Activated naive CD8-positive, alpha-beta T cell treated with anti-CD3 and anti-CD28 coated beads for 36 hours (primary cell): ENCODE measurements around the gene ENO2. TPM values are rescaled to one million over a fixed set of nuclear protein-coding genes. Genes with fewer than 3 reads are reported as not detected.
A peak's percentile ranks its signal among the peaks of the same experiment; 100 is the strongest.
"Not testable (repeated sequence)": the region's sequence is repeated elsewhere in the genome, so short reads cannot be mapped to it uniquely, and the experiment has no call there.

ENCODE experiments used
- DNase-seq: peaks from one replicate; pipeline ENCODE4 v3.0.0; 2021
- H3K27ac Mint-ChIP-seq: one replicate; pipeline ENCODE4 v1.8.0; 2022; ENCODE audit warnings: mild to moderate bottlenecking, moderate library complexity, mixed read lengths
- H3K27me3 Mint-ChIP-seq: one replicate; pipeline ENCODE4 v1.8.0; 2022; ENCODE audit warnings: mild to moderate bottlenecking, mixed read lengths
- H3K36me3 Mint-ChIP-seq: one replicate; pipeline ENCODE4 v1.8.0; 2021; ENCODE audit warnings: mild to moderate bottlenecking, mixed read lengths
- H3K4me1 Mint-ChIP-seq: one replicate; pipeline ENCODE4 v1.8.0; 2021; ENCODE audit warnings: mixed read lengths
- H3K4me3 Mint-ChIP-seq: one replicate; pipeline ENCODE4 v1.8.0; 2022; ENCODE audit warnings: mild to moderate bottlenecking, moderate library complexity, mixed read lengths
- H3K9me3 Mint-ChIP-seq: one replicate; pipeline ENCODE4 v1.8.0; 2022; ENCODE audit warnings: mixed read lengths
- total RNA-seq, 2 experiments: library from RNA; stranded (reverse); gene quantifications; one replicate each; pipeline ENCODE4 v1.2.3, GENCODE V29; 2021

ENO2 gene
- total RNA-seq, 2 experiments from 2014 or later: 140 to 141 TPM

GRCh38 chr12:6873094-6874014 lies 41.0 kb upstream of the ENO2 start, which contains the start of gene SPSB2:
Gene SPSB2 (minus strand): TSS chr12:6873303. CDS start chr12:6872901, 402 bp downstream.
- Mint-ChIP-seq H3K9me3 (no peaks in the 10 kb centered on the region), H3K27ac (peak within 1 kb of the TSS; percentile 95), H3K36me3 (peaks cover 59% of the 10 kb centered on the region), H3K4me3 (peak within 1 kb of the TSS; percentile 90), H3K27me3 (no peaks in the 10 kb centered on the region), H3K4me1 (peaks cover 48% of the 10 kb centered on the region)
- DNase-seq: peak; percentile 100

- not testable (repeated sequence) for DNase-seq, H3K9me3 Mint-ChIP-seq, H3K27me3 Mint-ChIP-seq
- peak overlapping the region; percentile 79 for H3K27ac Mint-ChIP-seq
- H3K4me3 Mint-ChIP-seq: peak overlapping the region; percentile 90
- H3K4me1 Mint-ChIP-seq: peaks cover 42% of the 10 kb centered on the region
- H3K36me3 Mint-ChIP-seq: peaks cover 53% of the 10 kb centered on the region
These were observed 40.4 kb upstream of the ENO2 start for GRCh38 chr12:6874015-6874368.

- not testable (repeated sequence) for H3K9me3 Mint-ChIP-seq, H3K4me3 Mint-ChIP-seq, H3K27me3 Mint-ChIP-seq, DNase-seq, H3K4me1 Mint-ChIP-seq
- Mint-ChIP-seq H3K27ac (peak overlapping the region; percentile 42), H3K36me3 (peaks cover 17% of the 10 kb centered on the region)
These were observed 34.6 kb upstream of the ENO2 start for GRCh38 chr12:6879824-6880223.

- no peak for DNase-seq
- H3K27ac Mint-ChIP-seq: no peak overlapping the region
- peaks cover 5% of the 10 kb centered on the region for H3K36me3 Mint-ChIP-seq
These were observed 31.1 kb upstream of the ENO2 start for GRCh38 chr12:6883252-6883651.

DNA sequence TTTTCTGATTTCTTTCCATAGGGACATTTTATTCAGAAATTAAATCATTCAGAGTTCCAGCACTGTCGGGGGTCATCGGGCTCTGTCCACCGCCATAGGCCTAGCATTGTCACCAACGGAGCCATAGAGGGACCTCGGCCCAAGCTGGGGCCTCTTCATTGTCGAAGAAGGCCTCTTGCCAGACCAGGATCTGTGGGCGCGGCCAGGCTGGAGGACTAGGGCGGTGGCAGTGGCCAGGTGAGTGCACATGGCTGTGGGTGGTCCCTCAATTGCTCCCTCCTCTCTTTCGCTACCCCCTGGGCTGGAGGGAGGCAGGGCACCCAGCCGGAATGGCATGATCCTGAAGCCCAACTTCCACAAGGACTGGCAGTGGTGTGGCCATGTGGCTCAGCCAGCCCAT lies 30.7 kb upstream of the ENO2 start:
- H3K27me3 Mint-ChIP-seq: no peaks in the 10 kb centered on the region
- no peak for DNase-seq
- no peaks in the 10 kb centered on the region for H3K4me1 Mint-ChIP-seq
- no peaks in the 10 kb centered on the region for H3K9me3 Mint-ChIP-seq
- H3K27ac Mint-ChIP-seq: no peak overlapping the region
- peaks cover 5% of the 10 kb centered on the region for H3K36me3 Mint-ChIP-seq
- H3K4me3 Mint-ChIP-seq: no peak overlapping the region

More at GRCh38 chr12:6883252-6883651, 31.1 kb upstream of the ENO2 start:
- no peaks in the 10 kb centered on the region for H3K27me3 Mint-ChIP-seq
- no peaks in the 10 kb centered on the region for H3K4me1 Mint-ChIP-seq
- H3K4me3 Mint-ChIP-seq: no peak overlapping the region
- no peaks in the 10 kb centered on the region for H3K9me3 Mint-ChIP-seq

DNA sequence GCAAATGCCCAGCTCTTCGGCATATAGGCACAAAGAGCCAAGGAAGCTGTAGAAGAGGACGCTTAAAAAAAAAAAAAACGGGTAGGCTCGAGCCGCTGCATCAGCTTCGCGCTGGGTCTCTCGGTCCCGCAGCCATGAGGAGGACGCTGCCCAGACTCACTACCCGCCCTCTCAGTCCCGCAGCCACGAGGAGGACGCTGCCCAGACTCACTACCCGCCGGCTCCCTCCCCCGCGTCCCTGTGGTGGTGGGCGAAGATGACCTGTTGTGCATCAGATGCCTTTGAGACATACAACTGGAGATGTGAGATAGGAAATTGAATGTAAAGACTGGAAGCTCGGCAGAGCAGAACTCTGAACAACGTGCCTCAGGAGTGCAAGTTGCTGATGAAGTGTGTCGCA lies 29.8 kb upstream of the ENO2 start:
- Mint-ChIP-seq H3K9me3 (no peaks in the 10 kb centered on the region), H3K27me3 (no peaks in the 10 kb centered on the region), H3K4me3 (no peak overlapping the region), H3K36me3 (peaks cover 5% of the 10 kb centered on the region), H3K4me1 (no peaks in the 10 kb centered on the region), H3K27ac (no peak overlapping the region)
- no peak for DNase-seq

DNA sequence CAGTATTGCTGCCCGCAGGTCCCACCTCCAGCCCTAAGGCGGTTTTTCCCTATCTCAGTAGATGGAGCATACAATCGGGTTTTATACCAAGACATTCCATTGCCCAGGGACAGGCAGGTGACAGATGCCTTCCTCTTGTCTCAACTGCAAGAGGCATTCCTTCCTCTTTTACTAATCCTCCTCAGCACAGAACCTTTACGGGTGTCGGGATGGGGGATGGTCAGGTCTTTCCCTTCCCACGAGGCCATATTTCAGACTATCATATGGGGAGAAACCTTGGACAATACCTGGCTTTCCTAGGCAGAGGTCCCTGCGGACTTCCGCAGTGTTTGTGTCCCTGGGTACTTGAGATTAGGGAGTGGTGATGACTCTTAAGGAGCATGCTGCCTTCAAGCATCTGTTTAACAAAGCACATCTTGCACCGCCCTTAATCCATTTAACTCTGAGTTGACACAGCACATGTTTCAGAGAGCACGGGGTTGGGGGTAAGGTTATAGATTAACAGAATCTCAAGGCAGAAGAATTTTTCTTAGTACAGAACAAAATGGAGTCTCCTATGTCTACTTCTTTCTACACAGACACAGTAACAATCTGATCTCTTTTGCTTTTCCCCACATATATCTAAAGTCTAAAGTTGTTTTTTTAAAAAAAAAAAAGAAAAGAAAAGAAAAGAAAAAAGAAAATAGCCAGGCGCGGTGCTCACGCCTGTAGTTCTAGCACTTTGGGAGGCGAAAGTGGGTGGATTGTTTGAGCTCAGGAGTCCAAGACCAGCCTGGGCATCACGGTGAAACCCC lies 28.0 kb upstream of the ENO2 start:
- not testable (repeated sequence) for H3K27ac Mint-ChIP-seq

GRCh38 chr12:6887460-6887859 lies 26.9 kb upstream of the ENO2 start:
- Mint-ChIP-seq H3K36me3 (peaks cover 5% of the 10 kb centered on the region), H3K4me3 (no peak overlapping the region), H3K9me3 (no peaks in the 10 kb centered on the region)

More for the DNA sequence above, 28.0 kb upstream of the ENO2 start:
- H3K4me1 Mint-ChIP-seq, H3K4me3 Mint-ChIP-seq, DNase-seq, H3K9me3 Mint-ChIP-seq, H3K27me3 Mint-ChIP-seq, H3K36me3 Mint-ChIP-seq: not testable (repeated sequence)

GRCh38 chr12:6888360-6888759 lies 26.0 kb upstream of the ENO2 start:
- Mint-ChIP-seq H3K4me1 (peaks cover 19% of the 10 kb centered on the region), H3K27ac (no peak overlapping the region), H3K9me3 (no peaks in the 10 kb centered on the region), H3K36me3 (peaks cover 3% of the 10 kb centered on the region), H3K27me3 (no peaks in the 10 kb centered on the region), H3K4me3 (no peak overlapping the region)
- no peak for DNase-seq

More at GRCh38 chr12:6887460-6887859, 26.9 kb upstream of the ENO2 start:
- no peak overlapping the region for H3K27ac Mint-ChIP-seq
- no peaks in the 10 kb centered on the region for H3K27me3 Mint-ChIP-seq
- DNase-seq: no peak
- peaks cover 16% of the 10 kb centered on the region for H3K4me1 Mint-ChIP-seq

DNA sequence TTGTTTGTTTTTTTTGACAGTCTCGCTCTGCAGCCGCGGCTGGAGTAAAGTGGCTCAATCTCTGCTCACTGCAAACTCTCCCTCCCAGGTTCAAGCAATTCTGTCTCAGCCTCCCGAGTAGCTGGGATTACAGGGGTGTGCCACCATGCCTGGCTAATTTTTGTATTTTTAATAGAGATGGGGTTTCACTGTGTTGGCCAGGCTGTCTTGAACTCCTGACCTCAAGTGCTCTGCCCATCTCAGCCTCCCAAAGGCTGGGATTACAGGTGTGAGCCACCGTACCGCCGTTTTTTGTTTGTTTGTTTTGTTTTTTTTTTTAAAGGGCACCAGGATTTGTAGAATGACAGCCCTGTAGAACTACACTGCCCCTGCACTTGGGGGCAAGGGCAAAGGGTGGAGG lies 25.6 kb upstream of the ENO2 start:
- not testable (repeated sequence) for DNase-seq, H3K36me3 Mint-ChIP-seq, H3K27me3 Mint-ChIP-seq, H3K4me3 Mint-ChIP-seq, H3K27ac Mint-ChIP-seq, H3K9me3 Mint-ChIP-seq
- H3K4me1 Mint-ChIP-seq: peaks cover 19% of the 10 kb centered on the region

DNA sequence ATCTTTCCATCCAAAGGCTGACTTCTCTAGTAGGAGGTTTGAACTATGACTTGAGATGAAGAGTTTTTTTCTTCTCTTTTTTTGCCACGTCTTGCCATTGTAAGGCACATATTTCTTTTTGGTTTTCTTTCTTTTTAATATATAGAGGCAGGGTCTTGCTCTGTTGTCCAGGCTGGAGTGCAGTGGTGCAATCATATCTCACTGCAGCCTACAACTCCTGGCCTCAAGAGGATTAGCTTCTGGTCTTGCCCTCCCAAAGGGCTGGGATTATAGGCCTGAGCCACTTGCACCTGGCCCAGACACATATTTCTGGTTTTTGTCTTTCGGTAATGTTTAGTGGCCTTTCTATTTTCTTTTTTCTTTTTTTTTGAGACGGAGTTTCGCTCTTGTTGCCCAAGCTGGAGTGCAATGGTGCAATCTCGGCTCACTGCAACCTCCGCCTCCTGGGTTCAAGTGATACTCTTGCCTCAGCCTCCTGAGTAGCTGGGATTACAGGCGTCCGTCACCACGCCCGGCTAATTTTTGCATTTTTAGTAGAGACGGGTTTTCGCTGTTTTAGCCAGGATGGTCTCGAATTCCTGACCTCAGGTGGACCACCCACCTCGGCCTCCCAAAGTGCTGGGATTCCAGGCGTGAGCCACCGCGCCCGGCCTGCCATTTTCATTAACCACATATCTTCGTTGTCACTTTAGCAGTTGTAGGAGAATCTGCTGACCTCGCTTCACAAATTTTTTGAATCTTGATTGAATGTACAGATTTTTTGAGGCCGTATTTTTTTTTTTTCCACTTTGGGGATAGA lies 24.4 kb upstream of the ENO2 start:
- peak overlapping the region; percentile 90 for H3K27ac Mint-ChIP-seq
- H3K36me3 Mint-ChIP-seq, H3K27me3 Mint-ChIP-seq, H3K9me3 Mint-ChIP-seq, DNase-seq: not testable (repeated sequence)
- H3K4me3 Mint-ChIP-seq: peak overlapping the region; percentile 82
- H3K4me1 Mint-ChIP-seq: peaks cover 19% of the 10 kb centered on the region

DNA sequence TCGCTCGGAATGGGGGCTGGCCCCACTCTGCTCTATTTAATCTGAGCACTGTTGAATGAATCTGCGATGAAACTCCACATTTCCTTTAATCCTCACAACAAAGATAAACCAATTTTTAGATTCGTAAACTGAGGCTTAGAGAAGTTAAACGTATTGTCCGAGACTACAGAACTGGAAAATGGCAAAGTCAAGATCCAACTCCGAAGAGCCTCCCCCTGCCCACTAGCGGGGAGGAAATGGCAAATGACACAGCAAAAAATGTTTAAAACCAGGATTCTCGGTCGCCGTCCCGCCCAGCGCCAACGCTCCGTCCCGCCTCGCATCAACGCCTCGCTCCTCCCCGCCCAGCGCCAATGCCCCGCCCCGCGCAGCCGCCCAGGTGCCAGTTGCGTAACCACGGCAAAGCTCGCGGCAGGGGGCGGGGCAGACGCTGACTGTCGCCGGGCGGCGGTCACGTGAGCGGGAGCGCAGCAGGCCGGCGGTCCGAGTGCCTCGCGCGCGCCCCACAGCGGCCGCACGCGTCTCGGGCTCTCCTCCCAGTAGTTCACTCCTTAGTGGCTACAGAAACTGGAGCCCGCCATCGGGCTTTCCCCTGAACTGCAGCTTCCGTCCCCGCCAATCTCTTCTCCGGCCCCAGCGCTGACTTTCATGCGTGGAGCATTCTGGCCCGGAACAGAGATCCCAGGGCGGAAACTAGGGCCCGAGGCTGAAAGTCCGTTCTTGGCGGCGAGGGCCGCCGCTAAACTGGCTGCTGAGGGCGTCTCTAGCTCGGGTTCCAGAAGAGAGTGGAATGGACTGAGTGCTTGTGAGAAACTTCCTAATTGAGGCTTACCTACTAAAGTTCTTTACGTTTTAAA lies 23.4 kb upstream of the ENO2 start:
- Mint-ChIP-seq H3K27me3 (no peaks in the 10 kb centered on the region), H3K27ac (peak overlapping the region; percentile 90), H3K36me3 (peaks cover 1% of the 10 kb centered on the region), H3K4me3 (peak overlapping the region; percentile 82), H3K4me1 (peaks cover 19% of the 10 kb centered on the region), H3K9me3 (no peaks in the 10 kb centered on the region)
- peak; percentile 100 for DNase-seq

DNA sequence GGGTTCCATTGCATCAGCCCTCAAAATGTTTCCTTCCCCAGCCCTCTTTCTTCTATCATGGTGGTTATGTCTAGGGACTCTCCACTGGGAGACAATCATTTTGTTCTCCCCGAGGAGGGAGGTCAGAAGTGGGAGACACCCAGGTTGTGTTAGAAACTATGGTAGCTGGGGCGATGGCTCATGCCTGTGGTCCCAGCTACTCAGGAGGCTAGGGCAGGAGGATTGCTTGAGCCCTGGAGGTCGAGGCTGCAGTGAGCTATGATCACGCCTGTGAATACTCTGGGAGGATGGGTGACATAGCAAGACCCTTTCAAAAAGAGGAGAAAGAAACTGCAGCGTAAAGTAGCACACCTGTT lies 22.8 kb upstream of the ENO2 start:
- Mint-ChIP-seq H3K9me3 (no peaks in the 10 kb centered on the region), H3K4me3 (peak overlapping the region; percentile 82), H3K36me3 (peaks cover 1% of the 10 kb centered on the region), H3K4me1 (peaks cover 19% of the 10 kb centered on the region), H3K27me3 (no peaks in the 10 kb centered on the region), H3K27ac (peak overlapping the region; percentile 90)
- no peak for DNase-seq

DNA sequence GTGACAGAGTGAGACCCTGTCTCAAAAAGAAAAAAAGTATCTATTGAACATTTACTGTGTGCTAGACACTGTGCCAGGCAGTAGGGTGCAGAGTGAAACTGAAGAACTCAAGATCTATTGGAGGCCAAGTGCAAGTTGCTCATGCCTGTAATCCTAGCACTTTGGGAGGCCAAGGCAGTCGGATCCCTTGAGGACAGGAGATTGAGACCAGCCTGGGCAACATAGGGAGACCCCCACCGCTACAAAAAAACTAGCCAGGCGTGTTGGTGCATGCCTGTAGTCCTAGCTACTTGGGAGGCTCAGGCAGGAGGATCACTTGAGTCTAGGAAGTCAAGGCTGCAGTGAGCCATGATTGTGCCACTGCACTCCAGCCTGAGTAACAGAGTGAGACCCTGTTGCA lies 21.7 kb upstream of the ENO2 start:
- peak overlapping the region; percentile 32 for H3K4me3 Mint-ChIP-seq
- H3K36me3 Mint-ChIP-seq: not testable (repeated sequence)
- H3K27ac Mint-ChIP-seq: peak overlapping the region; percentile 38

More for the DNA sequence above, 21.7 kb upstream of the ENO2 start:
- not testable (repeated sequence) for H3K9me3 Mint-ChIP-seq, DNase-seq, H3K27me3 Mint-ChIP-seq
- peaks cover 19% of the 10 kb centered on the region for H3K4me1 Mint-ChIP-seq
